ENCODE data around the gene RPLP1.

RPLP1 gene

DNA sequence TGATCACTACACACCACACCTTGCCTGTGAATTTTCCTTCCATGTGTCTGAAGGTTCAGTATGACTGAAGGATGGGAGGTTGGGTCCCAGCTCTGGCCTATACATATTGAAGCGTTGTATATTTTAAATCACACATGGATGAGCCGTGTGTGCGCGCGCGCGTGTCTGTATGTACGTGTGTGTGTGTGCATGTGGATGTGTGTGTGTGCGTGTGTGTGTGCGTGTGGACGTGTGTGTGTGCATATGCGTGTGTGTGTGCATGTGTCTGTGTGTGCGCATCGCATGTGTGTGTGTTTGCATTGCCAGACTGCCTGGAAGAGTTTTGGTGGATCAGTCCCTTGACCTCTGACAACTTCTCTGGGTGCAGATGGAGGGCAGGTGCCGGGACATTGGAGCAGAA, 45.7 kb downstream of the RPLP1 start:
- no peak for DNase-seq

DNA sequence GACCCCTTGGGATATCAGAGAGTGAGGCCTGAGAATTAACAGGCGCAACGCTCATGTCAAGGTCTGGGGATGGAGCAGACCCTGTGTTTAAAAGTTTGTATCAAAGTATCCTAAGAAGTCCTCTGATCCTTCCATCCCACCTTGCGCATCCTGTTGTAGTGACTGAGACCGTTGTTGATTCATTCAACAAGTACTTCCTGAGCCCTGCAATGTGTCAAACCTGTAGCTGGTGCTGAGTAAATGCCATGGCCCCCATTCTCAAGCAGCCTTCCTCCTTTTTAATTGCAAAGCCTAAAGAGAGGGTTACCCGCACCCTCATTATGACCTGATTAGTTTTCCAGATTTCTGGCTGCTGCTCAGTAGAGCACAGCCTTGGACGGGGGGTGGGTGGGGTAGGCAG, 46.4 kb downstream of the RPLP1 start:
- no peak for DNase-seq

DNA sequence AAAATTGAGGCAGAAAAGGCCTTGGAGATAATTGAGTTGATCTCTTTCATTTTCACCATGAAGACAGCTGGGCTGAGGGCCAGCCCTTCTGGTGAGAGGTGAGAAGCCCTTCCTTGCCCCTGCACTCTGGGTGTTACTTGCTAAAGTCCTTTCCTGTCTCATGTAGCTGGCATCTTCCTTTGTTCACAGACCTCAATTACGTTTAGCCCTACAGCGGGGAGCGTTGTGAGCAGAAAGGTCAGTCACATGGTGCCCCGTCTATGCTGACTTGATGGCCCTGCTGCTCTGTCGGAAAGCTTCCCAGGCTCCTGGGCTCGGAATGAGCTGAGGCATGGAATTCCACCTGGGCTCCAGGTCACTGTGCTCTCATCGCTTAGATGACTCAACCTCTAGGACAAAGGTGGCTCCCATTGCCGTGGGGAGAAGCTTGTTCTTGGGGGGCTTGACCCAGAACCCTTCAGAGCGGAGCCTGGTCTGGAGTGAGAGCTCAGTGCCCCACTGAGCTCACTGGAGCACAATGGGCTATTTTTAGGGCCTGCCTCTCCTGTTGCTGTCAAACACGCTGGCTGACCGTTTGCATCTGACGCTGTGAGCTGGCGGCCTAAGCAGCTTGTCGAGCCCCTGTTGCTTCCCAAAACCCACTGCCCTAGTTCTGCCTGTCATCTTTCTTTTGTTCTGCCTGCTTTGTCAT, 47.0 kb downstream of the RPLP1 start:
- DNase-seq, result no peak

DNA sequence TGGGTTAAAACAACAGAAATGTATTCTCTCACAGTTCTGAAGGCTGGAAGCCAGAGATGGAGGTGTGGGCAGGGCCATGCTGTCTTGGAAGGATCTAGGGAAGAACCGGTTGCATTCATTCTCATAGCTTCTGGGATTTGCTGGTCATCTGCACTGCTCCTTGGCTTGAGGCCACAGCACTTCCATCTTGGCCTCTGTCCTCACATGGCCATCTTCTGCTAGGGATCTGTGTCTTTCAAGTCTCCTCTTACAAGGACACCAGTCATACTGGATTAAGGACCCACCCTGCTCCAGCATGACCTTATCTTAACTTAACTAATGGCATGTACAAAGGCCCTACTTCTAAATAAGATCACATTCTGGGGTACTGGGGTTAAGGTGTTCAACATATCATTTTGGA, 47.7 kb downstream of the RPLP1 start:
- DNase-seq, result no peak

DNA sequence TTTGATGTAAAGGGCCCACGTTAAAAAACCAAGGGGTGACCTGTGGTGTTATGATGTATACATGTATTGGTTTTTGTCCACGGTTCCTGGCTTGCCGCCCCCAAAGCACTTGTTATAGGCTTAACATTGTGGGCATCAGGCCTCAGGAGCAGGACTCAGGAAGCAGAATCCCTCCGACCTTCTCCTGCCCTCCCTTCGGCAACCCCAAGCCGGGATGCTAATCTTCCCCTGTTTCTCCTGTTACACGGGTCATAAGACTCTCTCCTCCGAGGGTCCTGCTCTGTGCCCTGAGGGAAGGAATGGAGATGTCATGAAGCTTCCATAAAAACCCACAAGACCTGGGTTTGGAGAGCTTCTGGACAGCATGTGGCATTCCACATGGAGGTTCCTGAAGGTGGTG, 48.8 kb downstream of the RPLP1 start:
- DNase-seq, result no peak

DNA sequence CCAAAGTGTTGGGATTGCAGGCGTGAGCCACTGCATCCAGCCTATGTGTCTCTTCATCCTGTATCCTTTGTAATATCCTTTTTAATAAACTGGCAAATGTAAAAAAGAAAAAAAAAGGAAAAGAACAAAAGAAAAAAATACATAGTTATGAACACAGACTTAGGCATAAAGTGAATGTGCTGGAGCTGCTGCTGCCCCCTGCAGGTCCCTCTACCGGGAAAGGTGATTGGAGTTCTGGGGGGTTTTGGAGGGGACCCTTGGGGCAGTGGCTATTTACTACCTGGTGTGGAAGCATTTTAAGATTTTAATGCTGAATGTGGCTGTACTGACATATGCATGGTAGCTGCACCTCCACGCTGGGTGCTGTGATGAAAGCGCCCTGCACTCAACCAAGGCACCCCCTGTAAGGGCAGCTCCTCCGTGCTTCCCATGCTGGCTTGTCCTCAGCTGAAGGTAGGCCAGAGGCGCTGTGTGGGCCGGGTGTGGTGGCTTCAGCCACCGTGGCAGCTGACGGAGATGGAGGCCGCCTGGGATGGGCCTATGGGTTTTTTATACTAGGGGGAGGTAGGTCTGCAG, 49.9 kb downstream of the RPLP1 start:
- no peak for DNase-seq

DNA sequence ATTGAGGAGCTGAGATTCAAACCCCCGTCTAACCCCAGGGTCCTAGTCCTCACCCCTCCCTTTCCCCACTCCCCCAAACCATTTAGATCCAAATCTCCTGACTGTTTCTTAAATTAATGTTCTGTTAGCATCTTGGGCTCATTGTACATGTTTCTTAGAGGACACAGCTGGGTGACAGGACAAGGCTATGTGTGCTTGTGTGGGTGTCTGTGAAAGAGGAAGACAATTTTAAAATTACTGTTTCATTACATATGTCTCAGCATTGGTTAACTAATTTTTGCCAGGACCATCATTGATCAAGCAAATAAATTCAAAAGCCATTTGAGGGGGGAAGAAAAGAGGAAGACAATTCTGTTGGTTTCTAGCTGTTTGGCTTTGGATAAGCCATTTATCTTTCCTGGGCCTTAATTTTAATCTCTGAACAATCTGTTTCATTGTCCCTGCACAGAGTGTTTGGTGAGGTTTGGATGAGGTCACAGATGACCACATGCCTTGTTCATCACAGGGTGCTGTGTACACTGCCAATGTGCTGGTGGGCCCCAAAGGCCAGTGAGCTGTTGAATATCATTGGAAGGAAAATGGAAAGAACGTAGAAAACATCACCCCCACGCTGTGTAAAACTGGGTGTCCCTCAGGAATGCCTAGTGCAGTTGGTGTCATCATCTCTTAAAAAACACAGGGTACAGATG, 51.9 kb downstream of the RPLP1 start:
- no peak for DNase-seq
